IMR-90 (cell line): ENCODE data around the gene ZNF677.

Source experiments
- BHLHE40 ChIP-seq: fragments of 150-350 bp; IDR thresholded peaks from 2 replicates; pipeline ENCODE4 v1.6.1; 2016; ENCODE audit warnings: mild to moderate bottlenecking, low read depth, low read length
- CEBPB ChIP-seq: IDR thresholded peaks from 2 replicates; pipeline ENCODE4 v1.6.1; 2012; ENCODE audit warnings: low read depth, low read length, improper control_type of control experiment
- ELK1 ChIP-seq: fragments of 150-350 bp; IDR thresholded peaks from 2 replicates; pipeline ENCODE4 v1.6.1; 2016; ENCODE audit warnings: low read depth, mild to moderate bottlenecking, low read length, moderate library complexity, borderline replicate concordance
- FOS ChIP-seq: fragments of 150-350 bp; IDR thresholded peaks from 2 replicates; pipeline ENCODE4 v1.6.1; 2016; ENCODE audit warnings: low read depth, low read length
- MAFK ChIP-seq: IDR thresholded peaks from 2 replicates; pipeline ENCODE4 v1.6.1; 2012; ENCODE audit warnings: low read depth, low read length, improper control_type of control experiment
- MAZ ChIP-seq: IDR thresholded peaks from 2 replicates; pipeline ENCODE4 v1.6.1; 2012; ENCODE audit warnings: low read depth, mild to moderate bottlenecking, low read length, improper control_type of control experiment, moderate library complexity, borderline replicate concordance
- MXI1 ChIP-seq: IDR thresholded peaks from 2 replicates; pipeline ENCODE4 v1.6.1; 2012; ENCODE audit warnings: low read depth, mild to moderate bottlenecking, low read length, moderate library complexity, borderline replicate concordance
- POLR2A ChIP-seq: IDR thresholded peaks from 2 replicates; pipeline ENCODE4 v1.6.1; 2012; ENCODE audit warnings: mild to moderate bottlenecking, low read depth, low read length
- RAD21 ChIP-seq: IDR thresholded peaks from 2 replicates; pipeline ENCODE4 v1.6.1; 2012; ENCODE audit warnings: low read length, improper control_type of control experiment
- RCOR1 ChIP-seq: IDR thresholded peaks from 2 replicates; pipeline ENCODE4 v1.6.1; 2012; ENCODE audit warnings: mild to moderate bottlenecking, low read length, improper control_type of control experiment; ENCODE audit not compliant: insufficient replicate concordance
- RFX5 ChIP-seq: IDR thresholded peaks from 2 replicates; pipeline ENCODE4 v1.8.0; 2012; ENCODE audit warnings: low read depth, mild to moderate bottlenecking, low read length, moderate library complexity
- SMC3 ChIP-seq: fragments of 150-350 bp; IDR thresholded peaks from 2 replicates; pipeline ENCODE4 v1.6.1; 2016; ENCODE audit warnings: low read depth, mild to moderate bottlenecking, antibody characterized with exemption, low read length, moderate library complexity
- USF2 ChIP-seq: fragments of 150-350 bp; IDR thresholded peaks from 2 replicates; pipeline ENCODE4 v1.6.1; 2017; ENCODE audit warnings: mild to moderate bottlenecking, antibody characterized with exemption, low read length, low read depth
- TF ChIP-seq, protein P1 (sequence below): conservative IDR thresholded peaks from 2 replicates; pipeline ENCODE4 v1.5.1; 2012; ENCODE audit warnings: mild to moderate bottlenecking, low read depth, low read length, improper control_type of control experiment

DNA sequence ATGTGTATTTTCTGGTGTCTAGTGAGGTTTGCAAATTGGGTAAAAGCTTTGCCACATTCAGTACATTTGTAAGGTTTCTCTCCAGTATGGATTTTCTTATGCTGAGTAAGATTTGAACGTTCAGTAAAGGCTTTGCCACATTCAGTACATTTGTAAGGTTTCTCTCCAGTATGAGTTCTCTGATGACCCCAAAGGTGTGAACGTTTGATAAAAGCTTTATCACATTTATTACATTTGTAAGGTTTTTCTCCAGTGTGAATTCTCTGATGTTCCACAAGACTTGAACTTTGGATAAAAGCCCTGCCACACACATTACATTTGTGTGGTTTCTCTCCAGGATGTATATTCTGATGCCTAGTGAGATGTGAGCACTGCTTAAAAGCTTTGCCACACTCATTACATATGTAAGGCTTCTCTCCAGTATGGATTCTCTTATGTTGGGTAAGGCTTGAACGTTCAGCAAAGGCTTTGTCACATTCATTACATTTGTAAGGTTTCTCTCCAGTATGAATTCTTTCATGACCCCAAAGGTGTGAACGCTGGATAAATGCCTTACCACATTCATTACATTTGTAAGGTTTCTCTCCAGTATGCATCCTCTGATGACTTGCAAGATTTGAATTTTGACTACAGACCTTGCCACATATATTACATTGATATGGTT, 17.4 kb downstream of the ZNF677 start:
- no peak for TF ChIP-seq FOS
- TF ChIP-seq, protein P1, sequence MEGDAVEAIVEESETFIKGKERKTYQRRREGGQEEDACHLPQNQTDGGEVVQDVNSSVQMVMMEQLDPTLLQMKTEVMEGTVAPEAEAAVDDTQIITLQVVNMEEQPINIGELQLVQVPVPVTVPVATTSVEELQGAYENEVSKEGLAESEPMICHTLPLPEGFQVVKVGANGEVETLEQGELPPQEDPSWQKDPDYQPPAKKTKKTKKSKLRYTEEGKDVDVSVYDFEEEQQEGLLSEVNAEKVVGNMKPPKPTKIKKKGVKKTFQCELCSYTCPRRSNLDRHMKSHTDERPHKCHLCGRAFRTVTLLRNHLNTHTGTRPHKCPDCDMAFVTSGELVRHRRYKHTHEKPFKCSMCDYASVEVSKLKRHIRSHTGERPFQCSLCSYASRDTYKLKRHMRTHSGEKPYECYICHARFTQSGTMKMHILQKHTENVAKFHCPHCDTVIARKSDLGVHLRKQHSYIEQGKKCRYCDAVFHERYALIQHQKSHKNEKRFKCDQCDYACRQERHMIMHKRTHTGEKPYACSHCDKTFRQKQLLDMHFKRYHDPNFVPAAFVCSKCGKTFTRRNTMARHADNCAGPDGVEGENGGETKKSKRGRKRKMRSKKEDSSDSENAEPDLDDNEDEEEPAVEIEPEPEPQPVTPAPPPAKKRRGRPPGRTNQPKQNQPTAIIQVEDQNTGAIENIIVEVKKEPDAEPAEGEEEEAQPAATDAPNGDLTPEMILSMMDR, result no peak
- no peak for TF ChIP-seq SMC3
- no peak for TF ChIP-seq RAD21
- TF ChIP-seq POLR2A, result no peak
- no peak for TF ChIP-seq RFX5
- no peak for TF ChIP-seq MAZ
- no peak for TF ChIP-seq MXI1
- no peak for TF ChIP-seq CEBPB
- no peak for TF ChIP-seq MAFK
- no peak for TF ChIP-seq RCOR1
- no peak for TF ChIP-seq USF2
- TF ChIP-seq ELK1, result no peak
- TF ChIP-seq BHLHE40, result no peak
